SK-N-MC (cell line): ENCODE data around the gene SMCHD1.

Source experiments
- EZH2 ChIP-seq: fragments of 200-600 bp; sonication (generic); IDR thresholded peaks from one replicate; pipeline ENCODE4 v1.6.1; 2017; ENCODE audit warnings: antibody characterized with exemption
- FOXP2 ChIP-seq: optimal IDR thresholded peaks from 2 replicates; pipeline ENCODE3; 2011; ENCODE audit warnings: mild to moderate bottlenecking, moderate library complexity; ENCODE audit not compliant: insufficient read depth; ENCODE audit errors: extremely low read length, control extremely low read depth
- POLR2AphosphoS5 ChIP-seq: IDR thresholded peaks from 2 replicates; pipeline ENCODE4 v1.6.1; 2012; ENCODE audit warnings: mild to moderate bottlenecking, low read depth, low read length, borderline replicate concordance

DNA sequence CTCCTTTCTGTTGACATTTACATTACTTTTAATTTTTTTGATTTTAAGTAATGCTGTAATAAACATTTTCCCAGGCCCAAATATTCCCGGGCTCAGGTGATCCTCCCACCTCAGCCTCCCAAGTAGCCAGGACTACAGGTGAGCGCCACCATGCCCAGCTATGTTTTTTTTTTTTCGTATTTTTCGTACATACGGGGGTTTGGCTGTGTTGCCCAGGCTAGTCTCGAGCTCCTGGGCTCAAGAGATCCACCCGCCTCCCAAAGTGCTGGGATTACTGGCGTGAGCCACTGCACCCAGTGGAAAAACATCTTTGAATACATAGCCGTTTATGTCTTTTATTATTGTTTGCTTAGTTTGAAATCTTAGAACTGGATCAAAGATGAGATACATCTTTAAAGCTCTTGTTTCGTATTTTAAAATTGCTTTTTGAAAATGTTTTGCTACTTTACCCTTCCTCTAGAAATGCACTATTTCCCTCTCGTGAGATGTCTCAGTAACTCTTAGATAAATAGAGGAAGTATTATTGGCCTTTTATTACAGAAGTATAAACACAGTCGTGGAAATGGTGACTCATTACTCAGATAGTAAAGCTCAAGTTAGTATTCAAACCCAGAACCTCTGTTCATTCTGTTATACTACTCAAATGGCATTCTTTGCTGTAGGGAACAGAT is 2.4 kb downstream of the SMCHD1 start:
- TF ChIP-seq EZH2 (no peak), POLR2AphosphoS5 (no peak), FOXP2 (no peak)
